GM20000 (cell line): Measurements from ENCODE around the gene KRTAP19-2.
"Not testable (repeated sequence)": the region's sequence is repeated elsewhere in the genome, so short reads cannot be mapped to it uniquely, and the experiment has no call there.

ENCODE experiments used
- DNase-seq: peaks from one replicate; pipeline ENCODE4 v3.0.0; 2012; ENCODE audit warnings: low spot score
- CTCF ChIP-seq: IDR thresholded peaks from 2 replicates; pipeline ENCODE4 v1.5.1; 2012; ENCODE audit warnings: mild to moderate bottlenecking, control low read depth; ENCODE audit errors: extremely low read depth, missing control alignments

KRTAP19-2 gene

GRCh38 chr21:30487336-30487735 is at the start of gene KRTAP19-2:
Gene KRTAP19-2, minus strand, starts transcription at chr21:30487436. Its CDS starts 88 bp downstream, at chr21:30487348.
- TF ChIP-seq CTCF: no peak
- DNase-seq: no peak

GRCh38 chr21:30518876-30519275 is 31.6 kb upstream of the KRTAP19-2 start:
- TF ChIP-seq CTCF: no peak
- no peak for DNase-seq

- no peak for DNase-seq
- TF ChIP-seq CTCF: no peak
Observed at GRCh38 chr21:30515681-30516080, 28.4 kb upstream of the KRTAP19-2 start.

GRCh38 chr21:30505621-30506205 is 18.5 kb upstream of the KRTAP19-2 start:
- DNase-seq: not testable (repeated sequence)

- no peak for TF ChIP-seq CTCF
- DNase-seq: no peak
Observed at GRCh38 chr21:30502041-30502440, 14.8 kb upstream of the KRTAP19-2 start, which contains the start of gene KRTAP19-5. Gene KRTAP19-5, minus strand, starts transcription at chr21:30502141. Its CDS starts 51 bp downstream, at chr21:30502090.

GRCh38 chr21:30497065-30497464 is 9.8 kb upstream of the KRTAP19-2 start, which contains the start of gene KRTAP19-4:
Gene KRTAP19-4, minus strand, starts transcription at chr21:30497165. Its CDS starts 55 bp downstream, at chr21:30497110.
- DNase-seq: no peak
- TF ChIP-seq CTCF: no peak

- no peak for DNase-seq
- no peak for TF ChIP-seq CTCF
Observed at GRCh38 chr21:30491963-30492428, 4.8 kb upstream of the KRTAP19-2 start, which contains the start of gene KRTAP19-3. Gene KRTAP19-3, minus strand, starts transcription at chr21:30492013. Its CDS starts 56 bp downstream, at chr21:30491957.

GRCh38 chr21:30486180-30486579 is 1.1 kb downstream of the KRTAP19-2 start:
- DNase-seq: no peak
- no peak for TF ChIP-seq CTCF
